Ascending aorta (tissue), 2 donors: Measurements from ENCODE around the gene FEZF1. TPM values are rescaled to one million over a fixed set of nuclear protein-coding genes. Genes with fewer than 3 reads are reported as not detected.

Source experiments
- DNase-seq, 2 donors: peaks; one replicate each; pipeline ENCODE4 v3.0.0-alpha.2; 2019; ENCODE audit warnings: low spot score in 2 of 2
- H3K27ac ChIP-seq, 2 donors: fragments of 200-600 bp; sonication (generic); one replicate each; pipeline ENCODE4 v1.5.1; 2016 to 2017; ENCODE audit warnings: mild to moderate bottlenecking in 1 of 2
- H3K27me3 ChIP-seq: fragments of 200-600 bp; sonication (generic); one replicate; pipeline ENCODE4 v1.5.1; 2017
- H3K36me3 ChIP-seq, 2 donors: fragments of 200-600 bp; sonication (generic); one replicate each; pipeline ENCODE4 v1.5.1; 2016
- H3K4me1 ChIP-seq, 2 donors: fragments of 200-600 bp; sonication (generic); one replicate each; pipeline ENCODE4 v1.5.1; 2016 to 2017; ENCODE audit warnings: mild to moderate bottlenecking in 1 of 2
- H3K4me3 ChIP-seq, 2 donors: fragments of 200-600 bp; sonication (generic); one replicate each; pipeline ENCODE4 v1.5.1; 2016 to 2017; ENCODE audit warnings: mild to moderate bottlenecking in 1 of 2
- H3K9me3 ChIP-seq, 2 donors: fragments of 200-600 bp; sonication (generic); one replicate each; pipeline ENCODE4 v1.5.1; 2016
- intact Hi-C: fragments of 100-400 bp; cut with DNase I; formaldehyde crosslinking; loops from one replicate; pipeline ENCODE4 v1.15.1; 2023
- total RNA-seq: library from RNA; depleted of rRNA; stranded (reverse); fragments of >200 nt; gene quantifications from one replicate; pipeline ENCODE4 v1.1.0, GENCODE V29; 2016
- TF ChIP-seq, protein P1 (sequence below), 3 experiments: fragments of 200-600 bp in 2 of 3; fragments of 450-650 bp in 1 of 3; sonication (generic) in 2 of 3; IDR thresholded peaks; one replicate each; pipeline ENCODE4 v1.5.1; 2016 to 2019; ENCODE audit warnings: antibody characterized with exemption in 3 of 3, mild to moderate bottlenecking in 1 of 3, moderate library complexity in 1 of 3

FEZF1 gene
- total RNA-seq, 1 donor from 2014 or later: not detected

DNA sequence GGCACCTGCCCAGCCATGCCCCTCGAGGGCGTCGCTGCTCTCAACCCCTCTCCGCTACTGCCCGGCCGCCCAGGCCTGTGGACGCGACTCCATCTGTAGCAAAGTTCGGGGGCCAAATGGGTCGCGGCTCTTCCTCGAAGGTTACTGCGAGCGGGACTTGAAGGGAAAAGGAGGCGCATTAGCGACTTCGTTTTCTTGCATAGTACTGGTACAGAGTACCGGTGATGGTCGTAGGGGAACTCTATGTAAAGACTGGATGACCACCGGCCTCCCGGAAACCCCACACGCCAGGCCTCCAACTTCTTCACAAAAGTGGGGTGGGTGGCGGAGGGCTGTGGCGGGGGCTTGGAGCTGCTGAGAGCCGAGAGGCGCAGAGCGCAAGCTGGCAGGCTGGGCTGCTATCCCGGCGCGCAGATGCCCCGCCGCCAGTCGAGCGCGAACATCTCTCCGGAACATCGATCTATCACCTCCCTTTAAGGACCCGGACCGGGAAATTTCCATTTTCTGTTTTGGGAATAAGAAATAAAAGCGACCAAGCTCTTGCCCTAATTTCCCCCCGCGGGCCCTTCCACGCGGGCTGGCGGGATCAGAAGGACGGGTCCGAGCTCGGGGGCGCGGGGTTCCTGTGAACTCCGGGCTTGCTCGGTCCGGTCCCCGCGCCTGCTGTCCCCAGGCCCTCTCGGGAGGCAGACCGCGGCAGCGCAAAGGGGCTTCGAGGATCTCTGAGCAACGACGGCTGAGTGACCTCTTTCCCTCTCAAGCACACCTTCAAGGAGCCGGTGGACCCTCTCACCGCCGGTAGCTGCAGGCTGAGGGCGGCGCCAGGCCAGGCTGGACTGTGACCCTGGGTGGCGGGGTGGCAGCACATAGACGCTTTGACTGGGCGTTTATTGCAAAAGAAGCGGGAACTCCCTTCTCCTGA lies 12.2 kb upstream of the FEZF1 start:
- Histone ChIP-seq H3K36me3 (no peaks in the 10 kb centered on the region), H3K9me3 (no peaks in the 10 kb centered on the region), H3K4me1 (no peaks in the 10 kb centered on the region), H3K27ac (no peak overlapping the region), H3K4me3 (peak overlapping the region; percentile 6 to 21), H3K27me3 (peaks cover 26% of the 10 kb centered on the region)
- TF ChIP-seq, protein P1, sequence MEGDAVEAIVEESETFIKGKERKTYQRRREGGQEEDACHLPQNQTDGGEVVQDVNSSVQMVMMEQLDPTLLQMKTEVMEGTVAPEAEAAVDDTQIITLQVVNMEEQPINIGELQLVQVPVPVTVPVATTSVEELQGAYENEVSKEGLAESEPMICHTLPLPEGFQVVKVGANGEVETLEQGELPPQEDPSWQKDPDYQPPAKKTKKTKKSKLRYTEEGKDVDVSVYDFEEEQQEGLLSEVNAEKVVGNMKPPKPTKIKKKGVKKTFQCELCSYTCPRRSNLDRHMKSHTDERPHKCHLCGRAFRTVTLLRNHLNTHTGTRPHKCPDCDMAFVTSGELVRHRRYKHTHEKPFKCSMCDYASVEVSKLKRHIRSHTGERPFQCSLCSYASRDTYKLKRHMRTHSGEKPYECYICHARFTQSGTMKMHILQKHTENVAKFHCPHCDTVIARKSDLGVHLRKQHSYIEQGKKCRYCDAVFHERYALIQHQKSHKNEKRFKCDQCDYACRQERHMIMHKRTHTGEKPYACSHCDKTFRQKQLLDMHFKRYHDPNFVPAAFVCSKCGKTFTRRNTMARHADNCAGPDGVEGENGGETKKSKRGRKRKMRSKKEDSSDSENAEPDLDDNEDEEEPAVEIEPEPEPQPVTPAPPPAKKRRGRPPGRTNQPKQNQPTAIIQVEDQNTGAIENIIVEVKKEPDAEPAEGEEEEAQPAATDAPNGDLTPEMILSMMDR (IDR thresholded peaks at IDR 0.05): no peak
- DNase-seq: no peak
- intact Hi-C loops: no loop called here

DNA sequence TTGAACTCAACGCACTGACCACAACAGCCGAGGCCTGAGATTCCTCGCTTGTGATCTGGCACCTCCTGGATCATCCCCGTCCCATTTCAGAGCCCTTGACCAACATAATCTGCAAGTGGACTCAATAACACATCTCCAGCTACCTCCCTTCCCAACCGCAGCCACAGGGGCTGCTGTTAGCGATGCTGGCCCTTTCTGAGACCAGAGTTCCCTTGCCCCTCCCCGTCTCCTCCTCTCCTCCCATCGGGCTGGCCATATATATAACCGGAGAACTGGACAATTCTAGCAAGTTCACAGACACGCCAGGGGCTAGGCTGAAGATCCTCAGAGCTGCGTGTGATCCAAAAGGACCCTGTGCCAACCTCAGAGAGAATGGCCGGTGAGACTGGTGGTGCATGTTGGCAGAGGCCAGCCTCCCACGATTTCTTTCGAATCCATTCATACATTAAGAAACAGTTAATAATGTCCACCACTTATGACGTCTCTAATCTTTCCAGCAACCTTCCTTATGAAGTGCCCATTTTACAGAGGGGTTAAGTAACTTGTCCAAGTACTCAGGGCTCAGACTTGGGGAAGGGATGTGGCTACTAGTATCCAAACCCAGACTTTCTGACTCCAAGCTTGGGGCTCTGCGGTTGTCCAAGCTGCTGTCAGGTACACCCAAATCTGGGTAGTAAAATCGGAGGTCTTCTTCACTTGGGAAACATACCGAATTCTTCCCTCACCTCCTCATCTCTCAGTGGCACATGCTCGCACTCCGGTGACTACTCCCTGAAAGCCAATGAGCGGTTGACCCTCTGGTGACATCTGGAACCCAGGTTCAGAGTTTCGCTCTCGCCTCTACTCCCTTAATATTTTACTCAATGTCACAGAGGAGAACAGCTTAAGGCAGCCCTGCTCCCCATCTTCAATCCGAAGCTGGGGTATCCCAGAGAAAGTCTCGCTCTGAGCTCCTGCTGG lies 11.2 kb upstream of the FEZF1 start:
- no peaks in the 10 kb centered on the region for H3K9me3 ChIP-seq
- H3K27me3 ChIP-seq: peaks cover 35% of the 10 kb centered on the region
- peak overlapping the region; percentile 6 to 21 for H3K4me3 ChIP-seq
- no peaks in the 10 kb centered on the region for H3K36me3 ChIP-seq
- no peaks in the 10 kb centered on the region for H3K4me1 ChIP-seq
- no peak overlapping the region for H3K27ac ChIP-seq
- intact Hi-C loops: no loop called here
- TF ChIP-seq, protein P1 (IDR thresholded peaks at IDR 0.05): no peak
- DNase-seq: no peak

DNA sequence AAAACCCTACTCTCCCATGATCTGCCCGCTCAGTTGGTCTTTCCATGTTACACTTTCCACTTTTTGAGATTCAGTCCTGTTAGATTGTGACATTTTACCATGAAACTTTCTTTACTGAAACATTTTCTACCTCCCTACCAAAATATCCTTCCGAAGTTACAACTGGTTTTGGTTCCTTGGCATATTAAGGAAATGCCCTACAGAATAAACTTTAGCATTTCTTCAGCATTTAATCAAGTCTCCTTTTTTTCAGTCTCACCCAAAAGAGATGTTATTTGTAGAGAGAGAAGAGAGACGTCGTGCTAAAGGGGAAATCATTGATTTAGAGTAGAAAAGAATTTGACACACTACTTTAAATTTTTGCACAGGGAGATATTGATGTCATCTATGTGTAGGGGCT lies 9.7 kb upstream of the FEZF1 start:
- H3K4me3 ChIP-seq: no peak overlapping the region
- H3K4me1 ChIP-seq: no peaks in the 10 kb centered on the region
- no peaks in the 10 kb centered on the region for H3K36me3 ChIP-seq
- H3K9me3 ChIP-seq: no peaks in the 10 kb centered on the region
- peaks cover 40% of the 10 kb centered on the region for H3K27me3 ChIP-seq
- intact Hi-C loops: no loop called here
- no peak for DNase-seq
- H3K27ac ChIP-seq: no peak overlapping the region
- TF ChIP-seq, protein P1 (IDR thresholded peaks at IDR 0.05): no peak

DNA sequence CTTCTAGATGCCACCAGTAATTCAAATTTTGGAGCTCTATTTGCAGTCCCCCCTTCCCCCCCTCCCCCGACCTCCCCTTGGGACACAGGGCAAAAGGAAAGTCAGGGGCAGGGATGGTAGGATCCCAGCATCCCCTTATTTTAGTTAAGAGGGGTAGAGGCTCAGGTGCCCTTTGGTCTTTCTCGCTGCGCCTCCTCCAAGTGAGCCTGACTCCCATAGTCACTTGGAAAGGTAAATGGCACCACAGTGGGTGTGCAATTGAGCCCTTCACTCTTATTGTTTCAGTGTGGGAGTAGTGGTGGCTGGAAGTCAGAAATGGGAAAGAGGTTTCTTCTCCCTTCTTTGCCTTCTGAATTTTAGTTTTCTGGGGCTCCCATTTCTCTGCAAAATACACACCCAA lies 8.2 kb upstream of the FEZF1 start:
- DNase-seq: no peak
- TF ChIP-seq, protein P1 (IDR thresholded peaks at IDR 0.05): no peak
- H3K36me3 ChIP-seq: no peaks in the 10 kb centered on the region
- intact Hi-C loops: no loop called here
- H3K27me3 ChIP-seq: peaks cover 40% of the 10 kb centered on the region
- H3K27ac ChIP-seq: no peak overlapping the region
- H3K9me3 ChIP-seq: no peaks in the 10 kb centered on the region
- no peaks in the 10 kb centered on the region for H3K4me1 ChIP-seq
- no peak overlapping the region for H3K4me3 ChIP-seq

DNA sequence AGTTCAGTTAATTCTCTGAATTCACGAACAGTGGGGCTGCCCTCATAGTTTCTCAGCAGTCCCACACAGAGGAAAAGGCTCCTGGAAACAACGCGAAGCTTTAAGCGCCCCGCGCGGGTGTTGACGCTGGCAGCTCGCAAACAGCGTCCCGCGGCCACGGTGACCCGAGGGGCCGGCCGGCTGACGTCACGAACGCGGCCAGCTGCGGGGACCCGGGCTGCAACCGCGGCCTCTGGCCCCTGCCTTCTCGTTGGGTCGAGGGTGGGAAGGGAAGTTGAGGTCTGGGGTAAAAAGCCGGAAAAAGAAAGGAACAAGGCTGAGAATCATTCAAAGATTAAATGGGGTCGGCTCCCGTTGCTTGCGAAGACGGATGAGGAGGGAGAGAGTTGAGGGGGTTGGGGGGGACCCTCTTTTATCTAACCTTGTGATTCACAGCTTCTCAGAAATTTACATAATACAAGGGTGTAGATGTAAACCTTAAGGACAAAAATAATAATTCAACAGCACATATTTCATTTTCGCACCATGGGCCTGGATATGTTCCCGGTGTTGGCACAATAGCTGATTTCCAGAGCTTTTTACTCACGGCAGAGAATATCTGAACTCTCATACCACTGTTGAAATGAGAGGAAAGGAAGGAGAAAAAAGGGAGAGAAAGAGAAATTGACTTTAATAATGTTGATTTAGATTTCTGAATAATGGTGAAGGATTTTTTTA lies 7.3 kb upstream of the FEZF1 start:
- H3K9me3 ChIP-seq: no peaks in the 10 kb centered on the region
- DNase-seq: no peak
- no peak overlapping the region for H3K27ac ChIP-seq
- H3K4me3 ChIP-seq: peak overlapping the region; percentile 15 to 41
- TF ChIP-seq, protein P1 (IDR thresholded peaks at IDR 0.05): no peak
- H3K36me3 ChIP-seq: no peaks in the 10 kb centered on the region
- H3K4me1 ChIP-seq: no peaks in the 10 kb centered on the region
- intact Hi-C loops: no loop called here
- peaks cover 45% of the 10 kb centered on the region for H3K27me3 ChIP-seq
